Ishikawa (cell line): Measurements from ENCODE around the gene CTNNA1.

Experiments
- CEBPB ChIP-seq: IDR thresholded peaks from 2 replicates; pipeline ENCODE4 v1.6.1; 2012
- CREB1 ChIP-seq: IDR thresholded peaks from 2 replicates; pipeline ENCODE4 v1.6.1; 2012; ENCODE audit warnings: low read depth
- EP300 ChIP-seq: IDR thresholded peaks from 2 replicates; pipeline ENCODE4 v1.6.1; 2012; ENCODE audit warnings: borderline replicate concordance
- FOXM1 ChIP-seq: IDR thresholded peaks from 2 replicates; pipeline ENCODE4 v1.6.1; 2012; ENCODE audit warnings: low read depth, borderline replicate concordance
- MAX ChIP-seq: IDR thresholded peaks from 2 replicates; pipeline ENCODE4 v1.6.1; 2012
- NFIC ChIP-seq: IDR thresholded peaks from 2 replicates; pipeline ENCODE4 v1.6.1; 2012
- RAD21 ChIP-seq: IDR thresholded peaks from 2 replicates; pipeline ENCODE4 v1.6.1; 2012; ENCODE audit warnings: low read depth
- REST ChIP-seq: IDR thresholded peaks from 2 replicates; pipeline ENCODE4 v1.6.1; 2012; ENCODE audit warnings: low read depth, mild to moderate bottlenecking
- TAF1 ChIP-seq: IDR thresholded peaks from 2 replicates; pipeline ENCODE4 v1.6.1; 2012; ENCODE audit warnings: low read depth, mild to moderate bottlenecking
- TCF12 ChIP-seq: IDR thresholded peaks from 2 replicates; pipeline ENCODE4 v1.6.1; 2012; ENCODE audit warnings: low read depth
- TEAD4 ChIP-seq: IDR thresholded peaks from 2 replicates; pipeline ENCODE4 v1.6.1; 2012
- YY1 ChIP-seq: IDR thresholded peaks from 2 replicates; pipeline ENCODE4 v1.6.1; 2012; ENCODE audit warnings: low read depth
- TF ChIP-seq, protein P1 (sequence below): IDR thresholded peaks from 2 replicates; pipeline ENCODE4 v1.6.1; 2012

- TF ChIP-seq FOXM1 (no peak), YY1 (no peak), CREB1 (no peak), TAF1 (no peak), EP300 (no peak), MAX (no peak), REST (no peak), CEBPB (no peak), NFIC (no peak), TCF12 (no peak), TEAD4 (peak; percentile 34), RAD21 (no peak)
- TF ChIP-seq, protein P1, sequence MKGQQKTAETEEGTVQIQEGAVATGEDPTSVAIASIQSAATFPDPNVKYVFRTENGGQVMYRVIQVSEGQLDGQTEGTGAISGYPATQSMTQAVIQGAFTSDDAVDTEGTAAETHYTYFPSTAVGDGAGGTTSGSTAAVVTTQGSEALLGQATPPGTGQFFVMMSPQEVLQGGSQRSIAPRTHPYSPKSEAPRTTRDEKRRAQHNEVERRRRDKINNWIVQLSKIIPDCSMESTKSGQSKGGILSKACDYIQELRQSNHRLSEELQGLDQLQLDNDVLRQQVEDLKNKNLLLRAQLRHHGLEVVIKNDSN: no peak
Observed at GRCh38 chr5:138884554-138884953, 131.3 kb downstream of the CTNNA1 start.
